ENCODE results near the gene HACD2.

The HACD2 gene

DNA sequence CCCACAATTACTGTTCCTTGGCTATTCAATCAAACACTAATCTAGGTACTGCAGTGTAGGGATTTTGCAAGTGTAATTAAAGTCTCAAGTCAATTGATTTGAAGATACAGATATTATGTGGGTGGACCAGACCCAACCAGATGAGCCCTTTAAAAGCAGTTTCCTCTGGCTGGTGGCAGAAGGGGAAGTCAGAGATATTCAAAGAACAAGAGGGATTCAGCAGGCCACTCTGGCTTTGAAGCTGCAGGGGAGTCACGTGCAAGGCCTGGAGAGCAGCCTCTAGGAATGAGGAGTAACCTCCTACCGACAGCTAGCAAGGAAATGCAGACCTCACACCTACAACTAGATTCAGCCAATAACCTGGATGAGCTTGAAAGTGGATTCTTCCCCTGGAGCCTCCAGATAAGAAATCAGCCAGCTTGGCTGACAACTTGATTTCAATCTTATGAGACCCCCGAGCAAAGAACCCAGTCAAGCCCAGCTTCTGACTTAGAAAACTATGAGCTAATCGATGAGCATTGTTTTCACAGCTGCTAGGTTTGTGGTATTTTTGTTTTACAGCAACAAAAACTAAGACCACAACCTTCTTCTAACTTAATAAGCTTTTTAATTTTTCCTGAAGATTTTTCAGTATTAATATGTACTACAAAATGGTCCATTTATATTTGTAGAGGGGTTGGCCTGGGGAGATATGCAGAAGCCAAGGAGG lies 13.4 kb downstream of the HACD2 start:
- DNase-seq (ENCODE audit: low read depth, low spot score), result no peak

DNA sequence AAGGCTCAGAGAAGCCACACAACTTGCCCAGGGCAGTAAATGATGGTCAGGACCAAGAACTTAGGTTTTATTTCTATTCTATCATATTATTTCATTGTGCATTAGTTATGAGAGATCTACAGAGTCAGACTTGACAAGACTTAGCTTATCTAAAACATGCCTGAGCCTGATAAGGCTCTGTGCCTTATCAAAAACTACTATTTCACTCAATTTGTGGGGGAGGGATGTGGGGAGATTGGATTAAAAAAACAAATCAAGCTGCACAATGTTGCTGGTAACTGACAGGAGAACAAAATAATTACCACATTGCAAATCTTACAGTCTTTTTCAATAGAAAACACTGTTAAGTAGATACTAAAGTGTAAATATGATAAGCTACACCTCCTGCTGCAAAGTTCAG lies 16.0 kb downstream of the HACD2 start:
- DNase-seq (ENCODE audit: low read depth, low spot score), result no peak

DNA sequence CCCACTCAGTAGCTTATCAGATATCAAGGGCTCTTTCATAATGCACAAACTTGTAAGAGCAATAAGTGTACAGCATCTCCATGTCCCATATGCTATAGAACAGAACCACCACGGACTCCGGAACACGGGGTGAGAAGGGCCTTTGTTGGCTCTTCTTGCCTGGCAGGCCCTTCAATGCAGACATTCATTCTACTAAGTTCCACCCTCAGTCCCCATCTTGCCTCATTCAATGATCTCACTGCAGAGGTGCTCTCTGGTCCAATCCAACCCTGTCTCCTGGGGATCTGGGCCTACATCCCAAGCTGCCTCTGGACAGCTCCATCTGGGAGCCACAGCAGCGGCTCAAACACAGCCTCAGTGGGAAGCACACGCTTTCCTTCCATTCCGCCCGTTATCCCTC lies 16.8 kb downstream of the HACD2 start:
- DNase-seq (ENCODE audit: low read depth, low spot score), result no peak

DNA sequence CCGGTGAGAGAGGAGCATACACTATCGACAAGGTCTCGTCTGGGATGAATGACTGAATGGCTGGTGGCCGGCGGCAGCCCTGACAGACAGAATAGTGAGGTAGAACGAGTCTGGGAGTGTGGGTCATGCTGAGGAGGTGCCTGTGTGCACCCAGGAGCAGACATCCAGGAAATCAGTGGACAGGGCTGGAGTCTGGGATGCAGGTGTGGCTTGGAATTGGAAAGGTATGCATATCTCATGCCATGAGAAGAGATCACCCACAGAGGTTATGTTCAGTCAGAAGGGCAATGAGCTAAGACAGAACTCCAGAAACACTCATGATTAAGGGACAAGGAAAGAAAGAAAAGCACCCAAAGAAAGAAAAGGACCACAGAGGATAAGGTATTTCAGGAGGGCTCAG lies 20.8 kb downstream of the HACD2 start:
- DNase-seq (ENCODE audit: low read depth, low spot score), result no peak

DNA sequence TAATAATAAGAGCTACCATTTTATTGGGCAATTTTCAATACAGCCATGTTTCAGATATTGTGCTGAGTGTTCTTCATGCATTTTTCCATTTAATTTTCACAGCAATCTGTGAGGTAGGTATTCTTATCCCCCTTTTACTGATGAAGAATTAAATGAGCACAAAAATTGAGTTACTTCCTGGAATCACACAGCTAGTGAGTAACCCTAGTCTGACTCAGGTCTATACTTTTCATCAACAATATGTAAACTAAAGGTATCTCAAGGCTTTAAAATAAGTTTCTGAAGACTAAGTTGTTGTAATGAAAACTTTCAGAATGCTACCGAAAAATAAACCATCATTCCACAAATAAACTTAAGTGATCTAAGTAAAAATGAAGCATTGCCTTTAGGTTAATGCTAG lies 22.3 kb downstream of the HACD2 start:
- no peak for DNase-seq (ENCODE audit: low read depth, low spot score)

DNA sequence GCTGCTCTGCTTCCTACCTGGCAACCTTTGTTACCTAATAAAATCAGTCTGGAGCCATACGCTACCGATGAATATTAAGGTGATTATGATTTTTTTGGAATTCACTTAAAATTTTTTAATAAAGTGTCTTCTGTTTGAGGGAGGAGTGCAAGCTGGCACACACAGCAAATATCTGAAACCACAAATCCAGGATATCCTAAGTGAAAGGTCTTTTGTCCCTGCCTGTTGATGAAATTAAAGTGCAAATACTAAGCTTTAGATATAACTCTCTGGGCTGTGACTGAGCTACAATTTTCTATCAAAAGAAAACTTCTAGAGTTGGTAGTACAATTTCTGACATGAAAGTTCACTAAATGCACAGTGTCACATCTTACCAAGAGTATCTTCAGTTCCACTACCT lies 23.7 kb downstream of the HACD2 start:
- DNase-seq (ENCODE audit: low read depth, low spot score), result no peak

DNA sequence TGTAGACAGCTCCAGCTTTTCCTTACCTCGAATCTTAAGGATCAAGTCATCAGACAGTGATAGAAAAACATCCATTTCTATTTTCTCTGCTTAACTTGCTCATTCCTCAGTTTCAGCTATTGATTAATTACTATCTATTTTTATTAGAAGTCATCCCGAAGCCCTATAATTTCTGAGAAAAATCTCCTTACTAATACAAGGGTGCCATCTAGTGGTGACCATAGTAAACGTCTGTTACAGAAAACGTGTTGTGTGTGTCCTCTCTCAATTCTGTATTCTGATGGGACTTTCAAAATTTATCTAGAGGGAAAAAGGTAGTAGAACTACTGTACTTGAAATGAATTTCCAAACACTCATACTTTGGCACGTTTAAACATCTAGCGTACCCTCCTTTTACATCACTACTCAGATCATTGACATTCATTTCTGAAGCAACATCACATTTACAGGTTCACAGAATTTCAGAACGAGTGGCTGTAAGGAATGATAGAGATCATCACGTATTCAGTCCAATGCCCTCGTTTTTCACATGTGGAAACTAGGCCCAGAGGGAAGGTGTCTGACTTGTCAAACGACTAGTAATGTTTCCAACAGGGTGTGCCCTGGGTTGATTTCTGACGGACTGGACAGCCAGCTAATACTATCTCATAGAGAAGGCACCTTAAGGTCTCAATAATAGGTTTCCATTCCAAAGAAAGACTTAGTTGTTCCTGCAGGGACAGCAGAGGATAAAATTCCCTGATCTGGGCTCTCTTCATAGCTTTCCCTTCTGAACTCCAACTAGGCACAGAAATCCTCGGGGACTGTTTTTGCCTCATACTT lies 25.6 kb downstream of the HACD2 start:
- DNase-seq (ENCODE audit: low read depth, low spot score), result peak; percentile 26

DNA sequence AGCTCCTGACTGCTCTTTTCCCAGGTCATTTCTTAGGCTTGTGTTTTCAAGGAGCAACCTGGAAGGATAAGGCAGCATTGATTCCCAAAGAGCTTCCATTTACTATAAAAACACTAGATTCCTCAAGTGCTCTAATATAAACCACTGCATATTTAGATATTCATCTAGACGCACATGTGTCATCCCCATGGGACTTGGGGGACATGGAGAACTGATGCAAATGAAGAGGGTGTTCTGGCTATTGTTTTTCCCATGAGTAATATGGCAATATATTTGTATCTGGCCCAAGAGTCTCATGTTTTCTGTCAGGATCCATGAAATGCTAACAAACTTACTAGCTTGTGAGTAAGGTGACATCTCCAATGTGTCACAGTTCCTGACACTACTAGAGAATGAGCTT lies 31.3 kb downstream of the HACD2 start:
- no peak for DNase-seq (ENCODE audit: low read depth, low spot score)

DNA sequence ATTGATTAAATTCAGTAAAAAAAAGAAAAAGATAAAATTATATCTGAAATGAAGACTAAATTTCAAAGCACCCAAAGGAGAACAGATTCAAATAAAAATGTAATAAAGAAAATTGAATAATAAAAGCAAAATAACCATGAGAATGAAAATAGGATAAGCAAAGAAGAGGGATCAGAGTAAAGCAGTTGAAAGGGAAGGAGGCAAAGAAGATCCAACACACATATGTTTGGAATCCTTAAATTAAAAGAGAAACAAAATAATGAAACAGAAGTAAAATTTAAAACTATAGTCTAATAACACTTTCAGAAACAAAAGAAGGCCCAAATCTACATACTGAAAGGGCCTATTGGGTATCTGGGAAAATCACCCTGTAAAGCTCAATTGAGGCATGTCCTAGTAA lies 32.1 kb downstream of the HACD2 start:
- no peak for DNase-seq (ENCODE audit: low read depth, low spot score)

DNA sequence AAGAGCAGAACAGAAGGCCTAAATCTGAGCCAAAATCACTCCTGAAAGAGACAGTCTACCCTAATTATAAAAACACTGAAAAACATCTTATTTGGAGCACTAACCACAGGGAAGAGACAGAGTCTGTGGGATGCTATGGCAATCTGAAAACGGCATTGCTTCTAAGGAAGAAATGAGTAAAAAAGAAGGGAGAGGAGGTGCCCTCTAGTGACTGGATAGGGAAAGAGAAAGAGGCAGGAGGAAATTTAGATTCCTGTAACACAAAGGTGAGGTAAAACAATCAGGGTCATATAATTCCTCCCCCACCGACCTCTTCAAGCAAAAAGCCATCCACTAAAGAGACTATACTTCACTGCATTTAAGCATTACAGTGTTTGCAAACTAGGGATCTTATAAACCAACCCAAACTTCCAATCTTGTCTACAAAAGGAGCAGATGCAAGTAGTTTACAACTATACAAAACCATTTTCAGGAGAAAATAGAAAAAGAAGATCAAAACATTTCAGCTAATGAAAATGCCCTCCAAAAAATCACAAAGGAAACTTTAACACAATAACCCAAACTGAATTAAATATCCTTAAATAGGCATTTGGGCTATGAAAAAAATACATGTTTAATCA lies 32.6 kb downstream of the HACD2 start:
- no peak for DNase-seq (ENCODE audit: low read depth, low spot score)

DNA sequence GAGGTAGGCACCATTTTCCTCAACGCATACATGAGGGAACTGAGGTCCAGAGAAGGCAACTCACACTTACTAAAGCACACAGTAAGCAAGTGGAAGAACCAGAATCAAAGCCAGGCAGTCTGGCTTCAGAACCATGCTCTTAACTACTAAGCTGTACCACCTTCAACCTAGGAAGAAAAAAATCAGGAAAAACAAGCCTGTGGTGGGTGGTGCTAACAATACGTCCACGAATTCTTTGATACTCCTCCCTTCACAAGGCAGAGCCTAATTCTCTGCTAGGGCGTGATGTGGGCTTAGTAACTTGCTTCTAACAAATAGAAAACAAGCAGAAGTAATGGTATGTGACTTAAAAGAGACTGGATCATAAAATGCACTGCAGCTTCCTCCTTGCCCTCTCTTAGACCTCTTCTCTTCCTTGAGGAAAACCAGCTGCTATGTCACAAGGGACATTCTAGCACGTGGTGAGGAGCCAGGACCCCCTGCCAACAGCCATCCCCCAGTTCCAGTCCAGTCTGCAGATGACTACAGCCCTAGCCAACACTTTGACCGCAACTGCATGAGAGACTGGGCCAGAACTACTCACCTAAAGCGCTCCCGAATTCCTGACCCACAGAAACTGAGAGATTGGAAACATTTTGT lies 36.9 kb downstream of the HACD2 start:
- no peak for DNase-seq (ENCODE audit: low read depth, low spot score)

DNA sequence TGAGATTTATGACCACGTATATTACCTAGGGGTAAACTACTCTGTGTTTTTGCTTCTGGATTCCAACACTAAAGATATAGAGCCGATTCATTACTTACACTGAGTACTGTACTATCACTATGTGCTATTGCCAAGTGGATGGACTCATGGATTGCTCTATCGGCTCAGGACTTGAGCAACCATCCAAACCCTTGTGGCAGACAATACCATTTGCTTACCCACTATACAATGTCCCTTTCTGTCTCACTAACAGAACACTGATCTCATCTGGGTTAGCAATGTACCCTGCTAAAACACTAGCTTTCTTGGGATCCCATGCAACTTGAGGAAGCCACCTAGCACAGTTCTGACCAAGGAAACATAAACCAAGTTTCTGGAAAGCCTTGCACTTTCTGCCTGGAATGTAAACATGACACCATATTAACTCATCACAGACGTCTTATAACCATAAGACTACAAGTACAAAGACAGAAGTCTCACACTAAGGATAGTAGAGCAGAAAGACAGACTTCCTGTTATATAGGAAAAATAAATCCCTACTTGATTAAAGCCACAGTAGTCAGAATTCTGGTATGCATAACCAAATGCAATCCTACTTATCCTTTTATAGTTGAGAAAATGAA lies 38.6 kb downstream of the HACD2 start:
- no peak for DNase-seq (ENCODE audit: low read depth, low spot score)

DNA sequence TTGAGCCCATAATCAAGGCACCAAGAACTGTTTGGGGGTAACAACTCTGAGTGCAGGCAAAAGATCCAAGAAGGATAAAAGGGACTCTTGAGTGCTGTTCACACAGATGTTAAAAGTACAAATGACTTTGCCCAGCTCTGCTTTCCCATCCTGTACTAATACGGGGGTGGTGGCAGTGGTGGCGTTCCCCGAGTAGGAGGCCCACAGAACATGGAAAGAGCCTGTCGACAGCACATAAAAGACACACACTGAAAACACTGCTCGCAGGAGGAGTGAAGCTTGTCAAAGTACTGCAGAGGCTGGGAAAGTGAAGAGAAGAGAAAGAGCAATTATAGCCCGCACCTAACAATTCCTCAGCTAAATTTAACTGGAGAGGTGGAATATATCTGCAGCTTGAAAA lies 40.9 kb downstream of the HACD2 start:
- DNase-seq (ENCODE audit: low read depth, low spot score), result no peak

DNA sequence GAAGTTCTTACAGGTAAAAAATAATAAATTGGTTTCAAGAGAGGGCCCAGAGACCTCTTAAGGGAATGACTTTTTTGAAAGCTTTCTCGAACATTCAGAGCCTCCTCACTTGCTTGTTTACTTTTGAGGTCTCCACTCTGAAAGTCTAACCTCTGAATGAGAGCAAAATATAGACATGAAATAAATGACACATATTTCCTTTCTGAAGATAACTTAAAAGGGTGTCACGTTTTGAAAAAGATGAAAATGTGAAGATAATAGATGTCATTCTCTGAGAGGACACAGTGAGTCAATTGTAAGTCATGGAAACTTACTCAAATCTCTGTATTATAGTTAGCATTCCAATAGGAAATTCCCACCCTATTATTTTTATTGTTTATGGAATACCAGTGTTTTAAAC lies 44.6 kb downstream of the HACD2 start:
- no peak for DNase-seq (ENCODE audit: low read depth, low spot score)

DNA sequence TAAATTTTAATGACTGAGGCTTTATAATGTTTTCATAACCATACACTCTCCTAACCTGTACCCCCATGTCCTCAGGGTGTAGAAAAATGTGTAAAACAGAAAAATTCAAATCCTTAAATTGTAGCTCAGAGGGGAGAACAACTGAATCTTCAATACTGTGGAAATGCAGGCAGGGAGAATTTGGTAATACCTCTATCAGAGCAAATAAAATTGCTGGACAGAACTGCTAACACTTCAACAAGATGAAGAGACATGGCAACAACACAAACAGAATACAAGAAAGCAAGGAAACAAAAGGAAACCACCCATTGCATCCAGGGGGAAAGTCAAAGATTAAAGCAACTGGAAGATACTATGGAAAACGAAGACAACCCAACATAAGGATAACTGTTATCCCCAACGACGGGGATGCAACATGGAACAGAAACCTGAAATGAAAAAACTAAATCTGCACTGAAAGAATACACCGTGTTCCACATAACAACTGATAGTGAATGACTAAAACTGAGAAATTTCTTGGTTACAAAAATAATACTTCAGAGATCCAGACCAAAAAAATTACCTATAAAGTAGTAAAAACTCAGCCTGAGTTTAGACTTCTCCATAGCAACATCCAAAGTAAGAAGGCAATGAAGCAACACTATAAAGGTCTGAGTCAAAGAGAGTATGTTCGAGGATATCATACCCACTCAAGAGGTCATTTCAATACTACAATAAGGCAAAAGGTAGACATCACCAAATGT lies 48.5 kb downstream of the HACD2 start:
- DNase-seq (ENCODE audit: low read depth, low spot score), result no peak

DNA sequence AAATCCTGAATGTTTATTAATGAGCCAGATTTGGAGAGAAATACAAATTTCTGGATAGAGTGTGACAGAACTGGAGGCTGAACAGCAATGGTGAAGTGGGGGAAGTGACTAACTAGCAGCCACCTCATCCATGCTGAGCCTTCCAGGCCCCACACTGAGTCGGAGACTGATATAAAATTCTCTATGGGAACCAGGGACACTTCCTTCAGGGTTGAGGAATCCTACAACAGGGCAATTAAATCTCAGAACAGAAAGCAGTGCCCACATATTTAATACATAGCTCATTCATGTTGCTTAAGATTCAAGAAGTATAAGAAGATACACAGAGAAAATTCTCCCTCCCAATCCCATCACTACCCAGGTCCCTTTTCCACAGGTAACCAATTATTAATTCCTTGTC lies 49.3 kb downstream of the HACD2 start:
- no peak for DNase-seq (ENCODE audit: low read depth, low spot score)

DNA sequence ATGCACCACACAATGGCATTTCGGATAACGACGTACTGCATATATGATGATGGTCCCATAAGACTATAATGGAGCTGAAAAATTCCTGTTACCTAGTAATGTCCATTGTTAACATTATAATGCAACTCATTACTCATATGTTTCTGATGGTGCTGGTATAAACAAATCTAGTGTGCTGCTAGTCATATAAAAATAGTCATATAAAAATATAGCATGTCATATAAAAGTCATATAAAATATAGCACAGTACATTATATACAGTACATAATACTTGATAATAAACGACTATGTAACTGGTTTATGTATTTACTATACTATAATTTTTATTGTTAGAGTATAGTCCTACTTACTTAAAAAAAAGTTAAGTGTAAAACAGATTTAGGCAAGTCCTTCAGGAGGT lies 50.6 kb downstream of the HACD2 start:
- DNase-seq (ENCODE audit: low read depth, low spot score), result no peak

DNA sequence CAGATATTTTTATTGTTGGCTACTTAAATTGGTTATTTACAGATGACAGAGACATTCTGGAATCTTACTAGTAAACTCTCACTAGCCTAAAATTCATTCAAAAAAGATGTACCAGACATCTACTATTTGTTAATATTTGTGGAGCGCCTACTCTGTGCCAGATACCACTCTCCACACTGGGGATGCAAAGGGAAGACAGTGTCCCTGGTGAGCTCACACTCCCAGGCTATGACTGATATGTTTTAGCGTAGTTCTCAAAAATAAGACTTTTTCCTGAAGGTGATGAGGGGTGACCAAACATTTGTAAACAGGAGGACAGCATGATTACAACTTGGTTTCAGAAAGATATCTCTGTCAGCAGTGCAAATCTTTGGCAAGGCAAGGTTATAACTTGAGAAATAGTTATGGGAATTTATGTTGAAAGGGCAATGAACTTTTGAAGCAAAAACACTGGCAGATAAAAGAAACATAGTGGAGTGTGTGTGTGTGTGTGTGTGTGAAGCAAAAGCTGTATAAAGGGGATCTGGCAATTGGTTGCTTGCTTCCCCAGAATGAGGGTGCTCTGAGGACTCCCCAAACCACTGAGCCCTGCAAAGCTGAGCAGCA lies 51.2 kb downstream of the HACD2 start:
- no peak for DNase-seq (ENCODE audit: low read depth, low spot score)

DNA sequence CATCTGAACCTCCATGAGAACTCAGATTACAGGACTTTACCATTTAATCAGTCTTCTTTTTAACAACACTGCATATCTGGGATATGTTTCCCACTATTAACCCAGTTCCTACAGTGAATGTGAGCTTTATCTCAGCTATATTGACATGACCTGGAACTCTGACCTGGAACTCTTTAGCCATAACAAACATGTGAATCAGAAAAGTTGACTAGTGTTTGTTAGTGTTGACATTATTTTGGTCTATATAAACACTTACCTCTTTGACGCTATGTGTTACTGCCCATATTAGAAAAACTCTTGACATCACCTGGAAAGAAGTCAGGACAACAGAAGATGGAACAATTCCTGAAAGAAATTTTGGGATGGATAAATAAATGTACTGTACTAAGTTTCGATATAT lies 56.7 kb downstream of the HACD2 start:
- no peak for DNase-seq (ENCODE audit: low read depth, low spot score)

DNA sequence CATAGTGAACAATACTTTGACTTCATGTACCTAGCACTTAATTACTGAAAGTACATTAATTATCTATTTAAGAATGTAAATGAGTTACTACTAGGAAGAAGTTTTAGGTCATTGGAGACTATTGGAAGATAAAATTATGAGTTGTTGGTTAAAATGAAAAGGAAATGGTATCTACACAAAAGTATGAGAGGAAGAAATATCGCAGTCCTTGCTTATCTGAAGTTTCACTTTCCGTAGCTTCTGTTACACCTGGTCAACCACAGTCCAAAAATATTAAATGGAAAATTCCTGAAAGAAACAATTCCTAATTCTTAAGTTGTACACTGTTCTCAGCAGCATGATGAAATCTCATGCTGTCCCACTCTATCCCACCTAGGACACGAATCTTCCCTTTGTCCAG lies 57.8 kb downstream of the HACD2 start:
- no peak for DNase-seq (ENCODE audit: low read depth, low spot score)

DNA sequence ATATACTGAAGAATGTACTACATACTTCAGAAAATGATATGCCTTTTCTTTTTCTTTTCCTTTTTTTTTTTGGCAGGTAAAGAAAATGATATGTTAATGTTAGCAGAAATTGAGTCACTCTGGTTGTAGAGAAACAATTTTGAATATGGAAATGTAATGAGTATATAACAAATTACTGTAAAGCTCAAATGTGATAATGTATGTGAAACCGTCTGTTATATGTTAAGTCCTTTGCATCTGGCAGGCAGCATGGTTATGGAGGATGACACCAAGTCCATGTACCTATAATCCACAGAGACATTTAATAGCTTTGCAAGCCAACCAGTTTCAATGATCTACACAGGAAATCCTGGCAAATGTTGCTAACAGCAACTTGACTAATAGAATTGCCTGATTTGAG lies 58.4 kb downstream of the HACD2 start:
- DNase-seq (ENCODE audit: low read depth, low spot score), result no peak
